IMR-90 (cell line): ENCODE results near the gene METTL2A.
"Not testable (repeated sequence)": the region's sequence is repeated elsewhere in the genome, so short reads cannot be mapped to it uniquely, and the experiment has no call there.

Experiments
- BHLHE40 ChIP-seq: fragments of 150-350 bp; IDR thresholded peaks from 2 replicates; pipeline ENCODE4 v1.6.1; 2016; ENCODE audit warnings: mild to moderate bottlenecking, low read depth, low read length
- CEBPB ChIP-seq: IDR thresholded peaks from 2 replicates; pipeline ENCODE4 v1.6.1; 2012; ENCODE audit warnings: low read depth, low read length, improper control_type of control experiment
- POLR2A ChIP-seq: IDR thresholded peaks from 2 replicates; pipeline ENCODE4 v1.6.1; 2012; ENCODE audit warnings: mild to moderate bottlenecking, low read depth, low read length
- RCOR1 ChIP-seq: IDR thresholded peaks from 2 replicates; pipeline ENCODE4 v1.6.1; 2012; ENCODE audit warnings: mild to moderate bottlenecking, low read length, improper control_type of control experiment; ENCODE audit not compliant: insufficient replicate concordance
- SMC3 ChIP-seq: fragments of 150-350 bp; IDR thresholded peaks from 2 replicates; pipeline ENCODE4 v1.6.1; 2016; ENCODE audit warnings: low read depth, mild to moderate bottlenecking, antibody characterized with exemption, low read length, moderate library complexity
- TF ChIP-seq, protein P1 (sequence below): conservative IDR thresholded peaks from 2 replicates; pipeline ENCODE4 v1.5.1; 2012; ENCODE audit warnings: mild to moderate bottlenecking, low read depth, low read length, improper control_type of control experiment
- TF ChIP-seq, protein P2 (sequence below): fragments of 150-350 bp; IDR thresholded peaks from 2 replicates; pipeline ENCODE4 v1.6.1; 2016; ENCODE audit warnings: low read depth, mild to moderate bottlenecking, low read length, moderate library complexity, borderline replicate concordance

DNA sequence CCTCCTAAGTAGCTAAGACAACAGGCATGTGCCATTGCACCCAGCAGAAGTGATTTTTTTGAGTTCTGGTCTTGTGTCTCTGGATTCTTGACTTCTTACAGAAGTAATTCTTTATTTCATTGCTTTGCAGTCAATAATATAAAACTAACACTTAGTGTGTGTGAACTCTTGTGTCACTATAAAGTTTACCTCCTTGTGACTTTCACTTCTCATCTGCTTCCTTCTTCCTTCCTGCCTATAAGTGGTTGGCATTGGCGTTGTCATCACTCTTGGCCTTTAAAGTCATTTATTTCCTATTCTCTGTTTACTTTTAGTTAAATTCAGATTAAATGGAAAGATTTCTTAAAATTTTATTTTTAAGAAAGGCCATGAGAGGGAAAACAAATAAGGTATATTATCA, 67.3 kb downstream of the METTL2A start:
- TF ChIP-seq POLR2A, BHLHE40, CEBPB, SMC3, RCOR1: not testable (repeated sequence)
- TF ChIP-seq, protein P1, sequence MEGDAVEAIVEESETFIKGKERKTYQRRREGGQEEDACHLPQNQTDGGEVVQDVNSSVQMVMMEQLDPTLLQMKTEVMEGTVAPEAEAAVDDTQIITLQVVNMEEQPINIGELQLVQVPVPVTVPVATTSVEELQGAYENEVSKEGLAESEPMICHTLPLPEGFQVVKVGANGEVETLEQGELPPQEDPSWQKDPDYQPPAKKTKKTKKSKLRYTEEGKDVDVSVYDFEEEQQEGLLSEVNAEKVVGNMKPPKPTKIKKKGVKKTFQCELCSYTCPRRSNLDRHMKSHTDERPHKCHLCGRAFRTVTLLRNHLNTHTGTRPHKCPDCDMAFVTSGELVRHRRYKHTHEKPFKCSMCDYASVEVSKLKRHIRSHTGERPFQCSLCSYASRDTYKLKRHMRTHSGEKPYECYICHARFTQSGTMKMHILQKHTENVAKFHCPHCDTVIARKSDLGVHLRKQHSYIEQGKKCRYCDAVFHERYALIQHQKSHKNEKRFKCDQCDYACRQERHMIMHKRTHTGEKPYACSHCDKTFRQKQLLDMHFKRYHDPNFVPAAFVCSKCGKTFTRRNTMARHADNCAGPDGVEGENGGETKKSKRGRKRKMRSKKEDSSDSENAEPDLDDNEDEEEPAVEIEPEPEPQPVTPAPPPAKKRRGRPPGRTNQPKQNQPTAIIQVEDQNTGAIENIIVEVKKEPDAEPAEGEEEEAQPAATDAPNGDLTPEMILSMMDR, result not testable (repeated sequence)
- TF ChIP-seq, protein P2, sequence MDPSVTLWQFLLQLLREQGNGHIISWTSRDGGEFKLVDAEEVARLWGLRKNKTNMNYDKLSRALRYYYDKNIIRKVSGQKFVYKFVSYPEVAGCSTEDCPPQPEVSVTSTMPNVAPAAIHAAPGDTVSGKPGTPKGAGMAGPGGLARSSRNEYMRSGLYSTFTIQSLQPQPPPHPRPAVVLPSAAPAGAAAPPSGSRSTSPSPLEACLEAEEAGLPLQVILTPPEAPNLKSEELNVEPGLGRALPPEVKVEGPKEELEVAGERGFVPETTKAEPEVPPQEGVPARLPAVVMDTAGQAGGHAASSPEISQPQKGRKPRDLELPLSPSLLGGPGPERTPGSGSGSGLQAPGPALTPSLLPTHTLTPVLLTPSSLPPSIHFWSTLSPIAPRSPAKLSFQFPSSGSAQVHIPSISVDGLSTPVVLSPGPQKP, result not testable (repeated sequence)
